Lung microvascular endothelial cell (primary cell): ENCODE measurements around the gene CD2AP. TPM values are rescaled to one million over a fixed set of nuclear protein-coding genes. Genes with fewer than 3 reads are reported as not detected.
A peak's percentile ranks its signal among the peaks of the same experiment; 100 is the strongest.
"Not testable (repeated sequence)": the region's sequence is repeated elsewhere in the genome, so short reads cannot be mapped to it uniquely, and the experiment has no call there.

Source experiments
- DNase-seq, 2 donors: peaks; one replicate each; pipeline versions ENCODE4 v3.0.0 to v3.0.0-alpha.2; 2010; ENCODE audit warnings: low read depth in 2 of 2
- total RNA-seq: library from RNA; depleted of rRNA; stranded (reverse); fragments of >200 nt; gene quantifications from 2 replicates; pipeline ENCODE4 v1.2.1, GENCODE V29; 2014

CD2AP gene
- total RNA-seq, 1 donor from 2014 or later = 24.4 TPM

DNA sequence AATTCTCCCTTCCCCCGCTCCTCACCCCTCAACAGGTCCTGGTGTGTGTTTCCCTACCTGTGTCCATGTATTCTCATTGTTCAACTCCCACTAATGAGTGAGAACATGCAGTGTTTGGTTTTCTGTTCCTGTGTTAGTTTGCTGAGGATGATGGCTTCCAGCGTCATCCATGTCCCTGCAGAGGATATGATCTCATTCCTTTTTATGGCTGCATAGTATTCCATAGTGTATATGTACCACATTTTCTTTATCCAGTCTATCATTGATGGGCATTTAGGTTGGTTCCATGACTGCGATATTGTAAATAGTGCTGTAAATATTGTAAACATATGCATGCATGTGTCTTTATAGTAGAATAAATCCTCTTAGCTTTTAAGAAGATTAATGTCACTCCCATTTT, 89.0 kb downstream of the CD2AP start:
- not testable (repeated sequence) for DNase-seq

DNA sequence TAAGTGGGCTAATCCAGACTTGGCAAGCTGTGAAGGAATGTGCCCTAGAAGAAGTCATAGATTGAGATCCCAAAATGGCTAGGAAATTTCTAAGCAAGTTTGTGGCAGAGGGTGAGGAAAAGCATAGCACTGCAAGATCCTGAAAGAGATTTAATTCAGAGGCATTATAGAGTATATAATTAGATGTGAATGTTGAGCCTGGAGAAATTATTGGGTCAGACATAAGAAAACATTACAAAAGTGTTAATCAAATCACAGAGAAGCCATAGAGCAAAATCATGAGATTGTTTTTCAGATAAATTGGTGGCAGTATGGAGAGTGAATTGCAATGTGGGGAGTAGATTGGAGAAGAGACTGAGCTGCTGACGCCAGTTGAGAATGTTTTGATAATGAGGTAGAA, 90.0 kb downstream of the CD2AP start:
- no peak for DNase-seq

DNA sequence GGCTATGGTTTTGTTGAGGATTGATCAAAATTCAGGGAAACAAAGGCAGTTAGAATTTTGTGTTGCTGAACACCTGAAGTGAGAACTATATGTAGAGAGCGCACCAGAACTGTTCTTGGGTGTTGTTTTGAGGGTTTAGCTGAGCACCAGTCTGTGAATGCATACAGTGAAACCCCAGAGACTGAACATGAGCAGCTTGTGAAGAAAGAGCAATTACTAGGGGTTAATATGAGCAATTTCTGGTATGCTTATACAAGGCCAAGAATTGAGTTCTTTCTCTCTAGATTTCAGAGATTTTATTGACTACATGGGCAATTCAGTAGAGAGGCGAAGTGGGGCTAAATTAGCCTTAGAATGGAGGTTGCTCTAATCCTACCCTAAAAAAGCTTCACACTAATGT, 93.9 kb downstream of the CD2AP start:
- DNase-seq = no peak

DNA sequence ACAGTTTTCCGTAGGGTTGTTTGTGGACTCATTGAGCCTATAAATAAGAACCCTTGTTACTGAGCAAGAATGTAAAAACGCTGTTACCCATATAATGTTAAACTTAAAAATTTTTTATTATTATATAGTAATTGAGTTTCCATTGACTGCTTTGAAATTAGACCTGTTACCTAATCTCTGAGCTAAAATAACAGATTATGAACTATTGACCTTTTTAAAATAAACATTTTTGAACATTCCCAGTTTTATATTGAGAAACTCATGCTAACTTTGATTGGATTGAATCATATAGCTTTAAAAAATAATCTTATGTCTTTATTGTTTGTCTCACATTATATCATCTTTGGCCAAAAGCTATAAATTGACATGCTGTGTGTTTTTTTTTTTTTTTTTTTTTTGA, 95.5 kb downstream of the CD2AP start:
- DNase-seq = no peak

DNA sequence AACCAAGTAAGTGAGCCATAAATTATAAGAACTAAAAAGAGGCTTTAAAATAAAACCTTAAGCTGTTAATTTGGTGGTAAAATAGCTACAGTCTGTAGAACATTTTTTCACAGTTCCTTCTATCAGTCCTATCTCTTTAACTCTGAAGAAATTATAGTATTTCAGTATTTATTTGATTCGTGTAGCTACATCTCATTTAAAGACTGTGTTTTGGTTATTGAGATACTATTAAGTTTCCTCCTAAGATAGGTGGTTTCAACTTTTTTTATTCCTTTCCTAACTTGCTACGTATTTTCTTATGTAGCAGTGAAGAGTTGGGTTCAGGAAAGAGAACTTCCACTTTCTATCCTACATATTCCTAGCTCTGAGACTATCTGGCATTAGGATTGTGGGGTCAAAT, 97.2 kb downstream of the CD2AP start:
- DNase-seq = no peak

DNA sequence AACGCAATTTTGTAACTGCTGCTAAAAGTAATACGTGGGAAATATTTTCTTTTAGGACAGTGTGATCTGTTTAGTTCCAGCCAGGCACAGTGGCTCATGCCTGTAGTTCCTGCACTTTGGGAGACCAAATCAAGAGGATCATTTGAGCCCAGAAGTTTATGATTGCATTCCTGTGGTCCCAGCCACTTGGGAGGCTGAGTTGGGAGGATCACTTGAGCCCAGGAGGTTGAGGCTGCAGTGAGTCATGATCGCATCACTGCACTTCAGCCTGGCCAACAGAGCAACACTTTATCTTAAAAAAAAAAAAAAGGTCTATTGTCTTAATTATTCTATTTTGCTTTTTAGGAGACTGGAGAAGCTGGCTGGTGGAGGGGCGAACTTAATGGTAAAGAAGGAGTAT, 101.5 kb downstream of the CD2AP start:
- no peak for DNase-seq

DNA sequence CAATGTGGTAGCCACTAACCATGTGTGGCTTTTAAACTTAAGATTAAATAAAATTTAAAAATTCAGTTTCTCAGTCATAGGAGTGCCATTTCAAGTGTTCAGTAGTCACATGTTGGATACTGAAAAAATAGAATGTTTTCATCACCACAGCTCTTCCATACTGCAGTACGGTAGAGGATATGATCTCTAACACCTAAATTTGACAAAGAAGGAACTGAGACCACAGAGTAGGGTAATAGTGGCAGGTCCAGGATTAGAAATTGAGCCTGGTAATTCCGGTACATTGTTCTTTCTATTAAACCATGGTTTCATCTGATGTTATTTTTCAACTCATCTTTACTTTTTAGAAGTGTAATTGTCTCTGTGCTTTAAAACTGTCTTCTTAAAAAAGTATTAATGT, 104.0 kb downstream of the CD2AP start:
- no peak for DNase-seq

DNA sequence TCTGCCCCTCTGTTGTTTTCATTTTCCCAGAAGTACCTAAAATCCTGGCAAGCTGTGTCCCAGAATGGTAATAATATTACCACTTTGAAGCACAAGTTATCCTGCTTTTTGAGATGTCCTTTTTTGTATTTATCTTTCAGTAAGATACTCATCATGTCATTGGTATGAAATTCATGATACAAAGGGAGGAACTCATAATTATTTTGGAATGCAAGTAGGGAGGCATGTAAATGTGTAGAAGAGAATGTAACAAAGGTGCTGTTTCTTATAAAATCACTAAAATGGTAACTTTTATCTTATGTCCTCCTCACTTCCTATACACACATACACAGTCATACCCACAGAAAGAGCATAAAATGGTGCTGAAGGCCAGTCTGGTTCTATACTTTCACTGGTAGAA, 109.9 kb downstream of the CD2AP start:
- no peak for DNase-seq

DNA sequence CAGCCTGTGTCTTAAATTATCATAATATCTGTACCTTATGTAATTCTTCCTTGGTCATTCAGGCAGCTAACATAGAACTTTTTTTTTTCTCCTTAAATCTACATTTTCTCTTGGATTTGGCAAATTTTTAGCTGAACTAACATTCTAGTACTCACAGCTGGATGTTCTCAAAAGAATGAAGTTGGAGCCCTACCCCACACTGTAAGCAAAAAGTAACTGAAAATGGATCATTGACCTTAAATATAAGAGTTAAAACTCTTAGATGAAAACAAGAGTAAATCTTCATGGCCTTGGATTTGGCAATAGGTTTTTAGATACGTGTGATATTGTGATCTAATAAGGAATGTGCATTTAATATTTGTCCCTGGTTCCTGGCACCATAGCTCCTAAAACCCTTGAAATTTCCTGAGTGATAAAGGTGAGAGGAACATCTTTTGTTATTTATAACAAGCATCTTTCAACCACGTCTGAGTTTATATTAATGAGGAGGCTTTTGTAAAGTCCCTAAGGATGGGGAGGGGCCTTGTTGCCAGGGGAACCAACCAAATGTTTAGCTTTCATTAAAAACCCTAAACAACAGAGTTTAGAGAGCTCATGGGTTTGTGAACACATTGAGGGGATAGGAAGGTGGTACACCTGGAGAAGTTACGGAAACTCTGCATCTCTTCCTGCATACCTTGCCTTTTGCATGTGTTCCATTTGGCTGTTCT, 114.7 kb downstream of the CD2AP start:
- peak in 1 of 2 donors; percentile 6 for DNase-seq

DNA sequence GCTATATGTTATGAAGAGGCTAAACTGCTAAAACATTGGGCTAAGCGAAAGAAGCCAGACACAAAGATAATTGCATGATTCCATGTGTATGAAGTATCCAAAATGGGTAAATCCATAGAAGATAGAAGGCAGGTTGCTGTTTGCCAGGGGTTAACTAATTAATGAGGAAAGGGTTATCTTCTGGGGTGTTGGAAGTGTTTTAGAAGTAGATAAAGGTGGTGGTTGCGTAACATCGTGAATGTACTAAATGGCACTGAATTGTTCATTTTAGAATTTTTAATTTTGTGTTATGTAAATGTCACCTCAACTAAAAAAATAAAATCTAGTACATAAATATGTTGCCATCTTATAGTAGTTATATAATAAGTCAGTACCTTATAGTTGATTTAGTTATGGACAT, 116.4 kb downstream of the CD2AP start:
- no peak for DNase-seq

DNA sequence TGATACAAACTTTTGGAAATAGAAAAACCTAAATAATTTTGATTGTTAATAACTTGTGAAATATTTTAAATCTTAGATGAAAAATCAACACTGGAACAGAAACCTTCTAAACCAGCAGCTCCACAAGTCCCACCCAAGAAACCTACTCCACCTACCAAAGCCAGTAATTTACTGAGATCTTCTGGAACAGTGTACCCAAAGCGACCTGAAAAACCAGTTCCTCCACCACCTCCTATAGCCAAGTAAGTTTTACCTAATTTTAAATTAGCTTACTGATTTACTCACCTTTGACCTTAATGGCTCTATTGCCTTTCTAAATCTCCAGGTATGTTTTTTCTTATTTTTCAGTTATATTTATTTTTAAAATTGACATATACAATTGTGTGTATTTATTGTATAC, 118.2 kb downstream of the CD2AP start:
- DNase-seq = no peak

DNA sequence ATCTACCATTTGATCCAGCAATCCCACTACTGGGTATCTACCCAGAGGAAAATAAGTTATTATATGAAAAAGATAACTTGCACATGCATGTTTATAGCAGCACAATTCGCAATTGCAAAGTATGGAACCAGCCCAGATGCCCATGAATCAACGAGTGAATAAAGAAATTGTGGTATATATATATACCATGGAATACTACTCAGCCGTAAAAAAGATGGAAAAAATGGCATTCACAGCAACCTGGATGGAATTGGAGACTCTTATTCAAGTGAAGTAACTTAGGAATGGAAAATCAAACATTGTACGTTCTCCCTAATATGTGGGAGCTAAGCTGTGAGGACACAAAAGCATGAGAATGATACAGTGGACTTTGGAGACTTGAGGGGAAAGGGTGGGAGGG, 120.8 kb downstream of the CD2AP start:
- no peak for DNase-seq

DNA sequence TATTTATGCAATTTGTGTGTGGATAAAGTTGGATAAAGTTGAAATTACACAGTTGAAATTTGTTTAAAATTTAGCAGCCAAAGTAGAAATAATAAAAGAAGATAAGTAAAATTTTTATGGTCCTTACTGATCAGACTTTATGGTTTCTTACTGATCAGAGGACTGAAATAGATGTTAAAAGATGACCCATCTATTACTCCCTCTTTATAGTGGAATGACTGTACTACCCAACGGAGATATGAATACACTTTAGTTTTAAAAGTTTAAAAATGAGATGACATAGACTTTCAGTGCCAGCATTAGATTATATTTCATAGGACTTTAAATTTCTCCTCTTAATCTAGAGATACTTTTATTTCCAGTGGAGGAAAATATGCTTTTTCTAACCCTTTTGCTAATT, 121.9 kb downstream of the CD2AP start:
- DNase-seq = no peak

DNA sequence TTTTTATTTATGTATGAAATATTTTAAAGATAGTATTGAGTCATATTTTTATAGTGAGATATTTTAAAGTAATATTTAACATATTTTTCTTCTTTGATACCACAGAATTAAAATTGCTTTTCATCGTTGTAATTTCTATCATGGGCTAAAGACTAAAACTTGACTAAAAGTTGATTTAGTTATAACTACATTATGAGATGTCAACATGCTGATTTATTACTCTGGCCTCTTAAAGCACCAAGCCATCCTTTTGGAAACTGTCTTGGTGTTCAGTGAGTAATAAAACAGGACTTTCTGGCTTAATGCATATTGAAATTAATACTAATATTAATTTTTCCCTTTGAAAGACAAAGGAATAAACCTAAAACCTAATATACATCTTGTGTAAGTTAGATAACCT, 125.6 kb downstream of the CD2AP start:
- no peak for DNase-seq

DNA sequence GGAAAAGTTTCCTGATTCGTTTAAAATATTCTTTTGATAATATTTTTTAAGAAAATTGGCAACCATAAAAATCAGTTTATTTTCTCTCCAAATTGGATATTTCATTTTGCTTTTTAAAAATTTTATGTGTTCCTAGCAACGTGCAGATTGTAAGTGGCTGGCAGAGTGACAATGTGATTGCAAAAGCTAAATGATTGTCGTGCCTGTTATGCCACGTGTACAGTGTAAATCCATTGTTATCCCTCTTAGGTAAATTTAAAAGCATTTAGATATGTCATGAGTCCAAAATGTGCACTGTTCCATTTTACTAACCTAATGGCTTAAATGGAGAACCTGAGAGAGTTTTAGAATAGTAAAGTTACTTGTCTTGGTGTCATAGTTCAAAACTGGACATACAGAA, 126.4 kb downstream of the CD2AP start:
- DNase-seq = peak in 1 of 2 donors; percentile 75

DNA sequence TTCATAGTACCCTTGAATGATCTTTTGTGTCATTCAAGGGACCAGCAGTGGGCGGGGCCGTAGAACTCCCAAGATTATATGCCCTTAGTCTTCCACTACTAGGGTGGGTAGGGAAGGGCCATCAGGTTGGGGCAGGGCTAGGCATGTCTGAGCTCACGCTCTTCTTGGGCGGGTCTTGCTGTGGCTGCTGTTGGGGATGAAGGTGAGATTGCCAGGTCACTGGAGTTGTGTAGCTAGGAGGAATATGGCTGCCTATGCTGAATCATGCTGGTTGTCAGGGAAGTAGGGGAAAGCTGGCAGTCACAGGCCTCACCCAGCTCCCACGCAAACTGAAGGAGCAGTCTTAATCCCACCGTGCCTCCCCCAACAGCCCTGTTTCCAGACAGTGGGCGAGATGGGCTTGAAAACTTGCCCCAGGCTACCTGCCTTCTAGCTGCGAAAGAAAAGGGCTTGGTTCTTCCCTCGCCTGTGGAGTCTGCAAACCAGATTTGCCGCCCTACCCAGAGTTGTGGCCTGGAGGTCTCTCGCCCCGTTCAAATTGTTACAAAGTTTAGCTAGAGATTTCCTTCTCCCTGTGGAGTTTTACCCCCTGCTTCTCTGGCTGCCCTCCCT, 144.4 kb downstream of the CD2AP start:
- no peak for DNase-seq

DNA sequence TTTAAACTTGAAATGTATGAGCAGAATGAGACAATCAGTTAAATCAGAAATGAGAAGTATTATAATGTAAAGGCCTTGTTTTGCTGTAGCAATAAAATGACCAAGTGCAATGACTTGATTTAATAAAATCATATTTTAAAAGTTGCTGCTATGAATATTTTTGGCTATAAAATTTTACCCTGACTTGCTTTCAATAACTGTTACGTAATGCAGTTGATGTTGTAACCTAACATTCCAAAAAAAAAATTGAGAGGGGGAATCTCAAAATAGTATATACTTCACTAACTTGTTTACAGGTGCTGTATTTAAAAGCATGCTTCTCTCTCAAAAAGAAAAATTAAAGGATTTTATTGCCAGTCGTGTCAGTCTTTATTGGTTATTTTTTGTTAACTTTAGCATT, 149.2 kb downstream of the CD2AP start:
- DNase-seq = no peak

DNA sequence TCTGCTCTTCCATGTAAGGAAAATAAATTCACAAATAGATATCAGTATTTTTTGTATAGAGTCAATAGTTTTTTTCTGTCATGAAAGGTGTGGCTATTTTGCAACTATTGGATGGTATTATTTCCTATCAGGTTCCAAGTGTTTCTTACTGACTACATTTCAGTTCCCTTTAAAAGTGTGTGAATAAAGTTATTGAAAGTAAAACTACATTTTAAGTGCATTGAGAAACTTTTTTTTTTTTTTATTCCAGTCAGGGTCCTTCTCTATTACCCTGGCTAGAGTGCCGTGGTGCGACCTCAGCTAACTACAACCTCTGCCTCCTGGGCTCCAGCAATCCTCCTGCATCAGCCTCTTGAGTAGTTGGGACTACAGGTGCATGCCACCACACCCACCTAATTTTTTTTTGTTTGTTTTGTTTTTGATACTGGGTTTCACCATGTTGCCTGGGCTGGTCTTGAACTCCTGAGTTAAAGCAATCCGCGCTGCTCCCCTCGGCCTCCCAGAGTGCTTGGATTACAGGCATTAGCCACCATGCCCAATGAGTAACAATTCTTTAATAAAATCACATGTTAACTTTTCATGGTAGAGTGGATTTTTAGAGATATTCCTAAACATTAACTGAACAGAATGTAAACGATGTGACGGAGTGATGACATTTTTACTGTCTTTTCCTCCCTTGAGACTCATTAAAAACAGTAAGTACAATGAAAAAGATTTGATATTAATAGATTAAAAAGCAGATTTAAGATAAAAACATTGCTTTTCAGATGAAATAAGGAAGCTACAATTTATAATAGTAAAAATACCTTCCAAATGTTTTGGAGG, 151.1 kb downstream of the CD2AP start:
- DNase-seq = no peak

DNA sequence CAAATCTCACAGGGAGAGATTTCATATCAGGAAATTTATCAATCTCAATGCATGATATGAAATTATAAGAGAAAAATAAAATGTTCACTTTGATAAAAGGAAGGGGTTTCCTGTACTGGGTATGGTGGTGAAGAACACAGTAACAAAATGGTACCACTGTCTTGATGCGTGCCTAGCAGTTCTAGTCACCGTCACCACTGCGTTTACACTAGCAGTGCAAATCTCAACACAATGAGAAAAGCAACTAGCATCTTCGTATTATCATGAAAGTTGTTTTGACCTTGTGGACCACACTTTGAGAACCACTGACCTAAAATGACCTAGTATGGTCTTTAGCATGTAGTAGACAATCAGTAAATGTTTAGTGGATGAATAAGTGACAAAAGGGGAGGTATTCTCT, 152.4 kb downstream of the CD2AP start:
- no peak for DNase-seq

DNA sequence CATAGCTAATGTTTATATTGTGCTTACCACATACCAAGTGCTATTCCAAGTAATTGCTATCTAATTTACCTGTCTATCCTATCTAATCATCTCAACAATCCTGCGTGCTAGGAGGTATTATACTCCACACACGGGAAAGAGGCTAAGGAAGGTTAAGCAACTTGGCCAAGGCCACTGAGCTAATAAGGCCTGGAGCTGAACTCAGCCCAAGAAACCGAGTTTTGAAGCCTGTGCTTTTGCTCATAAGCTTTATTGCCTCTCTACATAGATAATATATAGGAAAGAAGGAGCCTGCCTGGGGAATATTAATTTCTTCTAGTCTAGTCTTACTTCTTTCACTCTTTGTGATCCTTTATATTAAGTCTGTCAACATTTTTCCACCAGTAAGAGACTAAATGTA, 153.0 kb downstream of the CD2AP start:
- no peak for DNase-seq

DNA sequence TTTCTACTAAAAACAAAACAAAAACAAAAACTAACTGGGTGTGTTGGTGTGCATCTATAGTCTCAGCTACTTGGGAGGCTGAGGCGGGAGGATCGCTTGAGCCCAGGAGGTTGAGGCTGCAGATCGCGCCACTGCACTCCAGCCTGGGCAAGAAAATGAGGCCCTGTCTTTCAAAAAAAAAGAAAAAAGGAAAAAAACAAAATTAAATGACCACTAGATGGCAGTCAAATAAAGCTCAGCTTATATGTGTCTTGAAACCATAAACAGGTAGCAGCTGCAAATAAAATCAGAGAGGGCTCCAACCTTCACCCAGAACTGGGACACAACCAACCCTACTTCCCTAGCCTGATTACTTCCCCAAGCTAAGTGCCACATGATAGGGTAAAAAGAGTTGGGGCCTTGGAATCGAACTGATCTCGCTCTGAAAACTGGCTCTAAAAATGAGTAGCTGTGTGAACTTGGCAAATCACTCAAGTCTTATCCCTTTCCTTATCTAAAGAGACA, 153.7 kb downstream of the CD2AP start:
- peak; percentile 54 to 66 for DNase-seq

DNA sequence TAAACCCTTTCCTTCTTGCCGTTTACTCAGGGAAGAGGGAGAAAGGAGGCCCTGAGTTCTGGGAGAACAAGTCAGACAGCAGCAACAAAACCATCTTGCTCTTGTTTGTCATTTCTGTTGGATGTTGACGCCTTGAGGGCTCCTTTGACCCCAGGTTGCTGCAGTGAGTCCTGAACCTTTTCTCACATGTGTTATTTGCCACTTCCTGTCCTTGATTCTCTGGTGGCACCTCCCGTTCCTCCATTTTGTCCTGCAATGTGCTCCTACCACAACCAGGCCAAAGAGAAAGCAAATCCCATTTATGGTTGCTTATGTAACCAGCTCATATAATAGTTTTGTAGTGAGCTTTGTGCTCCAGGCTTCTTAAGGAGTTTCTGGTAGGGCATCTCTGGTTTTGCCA, 154.2 kb downstream of the CD2AP start:
- DNase-seq = no peak

DNA sequence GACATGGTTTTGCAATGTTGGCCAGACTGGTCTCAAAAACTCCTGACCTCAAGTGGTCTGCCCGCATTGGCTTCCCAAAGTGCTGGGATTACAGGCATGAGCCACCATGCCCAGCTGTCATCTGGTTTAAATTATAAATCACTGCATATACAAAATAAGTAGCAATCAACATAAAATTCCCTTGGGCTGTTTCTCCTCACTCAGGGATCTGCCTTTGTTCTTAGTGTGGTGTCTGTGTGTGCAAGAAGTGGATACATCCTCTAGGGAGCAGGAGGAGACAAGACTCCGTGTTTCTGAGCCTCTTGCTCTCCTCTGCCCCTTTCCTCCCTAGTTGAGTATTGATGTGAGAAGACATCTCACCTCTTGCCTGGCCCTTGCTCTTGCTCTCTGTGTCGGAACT, 155.6 kb downstream of the CD2AP start:
- DNase-seq = no peak
